Keratinocyte (primary cell): ENCODE measurements around the gene AMMECR1. TPM values are rescaled to one million over a fixed set of nuclear protein-coding genes. Genes with fewer than 3 reads are reported as not detected.
A peak's percentile ranks its signal among the peaks of the same experiment; 100 is the strongest.

ENCODE experiments used
- DNase-seq: peaks from one replicate; pipeline ENCODE4 v3.0.0-alpha.2; 2011; ENCODE audit warnings: low read depth, missing footprints, low spot score
- FAIRE-seq: peaks from 2 replicates; lab custom pipeline; 2011; peaks lifted over from hg19 to GRCh38; lab: Jason Lieb, UNC
- H2AFZ ChIP-seq: 2 replicates; pipeline ENCODE4 v1.6.0; 2012; ENCODE audit warnings: low read length, control low read depth, inconsistent platforms; ENCODE audit not compliant: control insufficient read depth
- H3K27ac ChIP-seq: 2 replicates; pipeline ENCODE4 v1.5.1; 2011; ENCODE audit warnings: low read length; ENCODE audit not compliant: control insufficient read depth, insufficient read depth
- H3K27me3 ChIP-seq: 3 replicates; pipeline ENCODE4 v1.6.0; 2011; ENCODE audit warnings: low read length; ENCODE audit not compliant: control insufficient read depth, insufficient read depth; ENCODE audit errors: extremely low read depth
- H3K36me3 ChIP-seq, 2 experiments: 2 replicates in 1 of 2; 3 replicates in 1 of 2; pipeline ENCODE4 v1.5.1; 2011; ENCODE audit warnings: low read length in 2 of 2, mild to moderate bottlenecking in 1 of 2; ENCODE audit not compliant: control insufficient read depth in 2 of 2, insufficient read depth in 2 of 2; ENCODE audit errors: extremely low read depth in 1 of 2
- H3K4me1 ChIP-seq: 3 replicates; pipeline ENCODE4 v1.5.1; 2011; ENCODE audit warnings: low read length; ENCODE audit not compliant: control insufficient read depth, insufficient read depth; ENCODE audit errors: extremely low read depth
- H3K4me2 ChIP-seq: 3 replicates; pipeline ENCODE4 v1.6.0; 2011; ENCODE audit warnings: low read depth, low read length; ENCODE audit not compliant: control insufficient read depth, insufficient read depth; ENCODE audit errors: extremely low read depth
- H3K4me3 ChIP-seq, 3 experiments: fragments of 200-600 bp in 1 of 3; sonication (generic) in 1 of 3; 2 replicates in 2 of 3; 3 replicates in 1 of 3; pipeline ENCODE4 v1.5.1; 2011 to 2016; ENCODE audit warnings: low read length in 3 of 3, mild to moderate bottlenecking in 3 of 3, control low read depth in 2 of 3, inconsistent platforms in 1 of 3, low read depth in 1 of 3, mixed read lengths in 1 of 3, mixed run types in 1 of 3, moderate library complexity in 1 of 3; ENCODE audit not compliant: control insufficient read depth in 2 of 3, insufficient read depth in 2 of 3; ENCODE audit errors: extremely low read depth in 1 of 3
- H3K79me2 ChIP-seq: 2 replicates; pipeline ENCODE4 v1.6.0; 2012; ENCODE audit warnings: low read length; ENCODE audit not compliant: control insufficient read depth, insufficient read depth
- H3K9ac ChIP-seq: 3 replicates; pipeline ENCODE4 v1.6.0; 2011; ENCODE audit warnings: low read length; ENCODE audit not compliant: control insufficient read depth, insufficient read depth; ENCODE audit errors: extremely low read depth
- H3K9me1 ChIP-seq: 3 replicates; pipeline ENCODE4 v1.6.0; 2011; ENCODE audit warnings: low read length; ENCODE audit not compliant: control insufficient read depth, insufficient read depth; ENCODE audit errors: extremely low read depth
- H3K9me3 ChIP-seq: 2 replicates; pipeline ENCODE4 v1.5.1; 2012; ENCODE audit warnings: low read depth, low read length; ENCODE audit not compliant: control insufficient read depth
- H4K20me1 ChIP-seq: 3 replicates; pipeline ENCODE4 v1.6.0; 2011; ENCODE audit warnings: low read length; ENCODE audit not compliant: control insufficient read depth, insufficient read depth; ENCODE audit errors: extremely low read depth
- EZH2 ChIP-seq: IDR thresholded peaks from one replicate; pipeline ENCODE4 v1.6.1; 2012; ENCODE audit warnings: inconsistent platforms, mild to moderate bottlenecking, low read length, moderate library complexity
- dilution Hi-C: fragments of 300-500 bp; cut with MboI; formaldehyde crosslinking; loops from one replicate; pipeline ENCODE4 v1.7.0; 2020; ENCODE audit warnings: low sequenced_read_pairs; ENCODE audit not compliant: extremely low pct_ligation_motif_present
- polyA plus RNA-seq, 5 experiments: library from polyadenylated mRNA; depleted of rRNA in 3 of 5; stranded (reverse) in 3 of 5; stranded (forward) in 1 of 5; unstranded in 1 of 5; fragments of >200 nt; gene quantifications; 1 replicate in 1 of 5; 2 replicates in 3 of 5; 3 replicates in 1 of 5; pipeline versions ENCODE4 v1.2.1 to v1.2.3, GENCODE V29; 2011 to 2012; ENCODE audit warnings: missing spikeins in 2 of 5, low read depth in 1 of 5, low replicate concordance in 1 of 5
- TF ChIP-seq, protein P1 (sequence below), 3 experiments: IDR thresholded peaks in 1 of 3; conservative IDR thresholded peaks in 1 of 3; optimal IDR thresholded peaks in 1 of 3; 2 replicates in 2 of 3; 3 replicates in 1 of 3; pipeline versions ENCODE3 to v1.5.1; 2011; ENCODE audit warnings: low read length in 3 of 3, mild to moderate bottlenecking in 3 of 3, moderate library complexity in 2 of 3, control low read depth in 1 of 3, inconsistent platforms in 1 of 3; ENCODE audit not compliant: insufficient read depth in 2 of 3; ENCODE audit errors: extremely low read depth in 1 of 3

AMMECR1 gene
- polyA plus RNA-seq, 1 donor (not counting 4 experiments of a cell fraction or from before 2014, with no cell fraction given) = 15.5 TPM

DNA sequence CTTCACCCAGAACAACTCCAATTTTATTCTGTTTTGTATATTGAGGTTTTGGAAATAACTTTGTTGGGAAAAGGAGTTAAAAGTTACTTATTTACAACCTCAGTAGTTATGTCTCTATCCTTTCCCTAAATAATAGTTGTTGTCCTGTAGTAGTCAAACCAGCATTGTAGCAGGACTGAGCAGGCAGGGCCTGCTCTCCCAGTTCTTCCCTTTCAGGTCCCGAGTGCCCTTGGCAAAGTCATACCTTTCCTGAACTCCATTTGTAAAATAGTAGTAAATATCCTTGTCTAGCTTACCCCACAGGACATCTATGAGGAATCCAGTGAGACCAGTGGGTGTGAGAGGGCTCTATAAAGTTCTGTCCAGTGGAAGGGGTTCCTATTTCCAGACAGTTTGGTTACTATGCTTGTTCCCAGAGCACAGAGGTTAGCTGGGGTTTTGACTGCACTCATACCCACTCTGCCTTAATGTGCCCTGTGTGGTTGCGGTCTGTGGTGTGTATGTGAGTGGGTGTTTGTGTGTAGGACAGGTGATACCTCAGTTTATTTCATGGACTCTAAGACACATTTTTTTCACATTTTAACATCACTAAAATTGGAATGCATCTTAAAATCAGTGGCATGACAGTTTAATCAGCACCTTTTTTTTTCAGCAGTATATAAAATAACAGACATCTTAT is 136.3 kb downstream of the AMMECR1 start:
- dilution Hi-C loops = no loop called here
- Histone ChIP-seq H3K27me3 (no peaks in the 10 kb centered on the region), H3K36me3 (no peaks in the 10 kb centered on the region), H3K9me1 (no peaks in the 10 kb centered on the region), H3K4me2 (peak overlapping the region; percentile 4), H3K4me3 (no peak overlapping the region), H3K9me3 (no peaks in the 10 kb centered on the region), H3K79me2 (no peaks in the 10 kb centered on the region), H4K20me1 (no peaks in the 10 kb centered on the region), H3K4me1 (peaks cover 23% of the 10 kb centered on the region), H3K27ac (peak overlapping the region; percentile 34), H2AFZ (no peak overlapping the region), H3K9ac (peak overlapping the region; percentile 18)
- FAIRE-seq (no peak), DNase-seq (no peak)
- TF ChIP-seq EZH2 = no peak
- TF ChIP-seq, protein P1, sequence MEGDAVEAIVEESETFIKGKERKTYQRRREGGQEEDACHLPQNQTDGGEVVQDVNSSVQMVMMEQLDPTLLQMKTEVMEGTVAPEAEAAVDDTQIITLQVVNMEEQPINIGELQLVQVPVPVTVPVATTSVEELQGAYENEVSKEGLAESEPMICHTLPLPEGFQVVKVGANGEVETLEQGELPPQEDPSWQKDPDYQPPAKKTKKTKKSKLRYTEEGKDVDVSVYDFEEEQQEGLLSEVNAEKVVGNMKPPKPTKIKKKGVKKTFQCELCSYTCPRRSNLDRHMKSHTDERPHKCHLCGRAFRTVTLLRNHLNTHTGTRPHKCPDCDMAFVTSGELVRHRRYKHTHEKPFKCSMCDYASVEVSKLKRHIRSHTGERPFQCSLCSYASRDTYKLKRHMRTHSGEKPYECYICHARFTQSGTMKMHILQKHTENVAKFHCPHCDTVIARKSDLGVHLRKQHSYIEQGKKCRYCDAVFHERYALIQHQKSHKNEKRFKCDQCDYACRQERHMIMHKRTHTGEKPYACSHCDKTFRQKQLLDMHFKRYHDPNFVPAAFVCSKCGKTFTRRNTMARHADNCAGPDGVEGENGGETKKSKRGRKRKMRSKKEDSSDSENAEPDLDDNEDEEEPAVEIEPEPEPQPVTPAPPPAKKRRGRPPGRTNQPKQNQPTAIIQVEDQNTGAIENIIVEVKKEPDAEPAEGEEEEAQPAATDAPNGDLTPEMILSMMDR (optimal IDR thresholded peaks at IDR 0.05 in 1 of 3, IDR thresholded peaks at IDR 0.05 in 1 of 3, conservative IDR thresholded peaks at IDR 0.05 in 1 of 3; ENCODE audit: extremely low read depth in 1 of 3, insufficient read depth in 2 of 3, low read length in 3 of 3) = no peak

DNA sequence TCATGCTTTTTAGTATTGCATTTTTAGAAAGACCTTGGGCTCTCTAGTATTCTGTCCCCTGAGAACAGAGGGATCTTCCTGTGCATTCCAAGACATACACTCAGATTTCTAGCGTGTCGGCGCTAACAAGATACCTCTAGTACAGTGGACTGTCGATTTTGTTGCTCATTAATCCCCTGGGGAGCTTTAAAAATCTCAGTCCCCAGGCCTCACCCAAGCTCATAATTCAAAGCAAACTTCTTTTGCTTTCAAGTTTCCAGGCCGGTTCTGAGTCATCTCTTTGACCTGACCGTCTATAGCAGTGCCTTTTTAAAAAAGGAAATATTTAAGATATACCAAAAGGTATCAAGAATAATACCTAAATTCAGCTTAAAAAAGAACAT is 137.0 kb downstream of the AMMECR1 start:
- H3K4me3 ChIP-seq = no peak overlapping the region
- H2AFZ ChIP-seq = no peak overlapping the region
- H3K9me1 ChIP-seq = no peaks in the 10 kb centered on the region
- FAIRE-seq (peak; percentile 41), DNase-seq (no peak)
- dilution Hi-C loops = no loop called here
- H3K4me1 ChIP-seq = peaks cover 23% of the 10 kb centered on the region
- no peaks in the 10 kb centered on the region for H4K20me1 ChIP-seq
- no peaks in the 10 kb centered on the region for H3K79me2 ChIP-seq
- H3K36me3 ChIP-seq = no peaks in the 10 kb centered on the region
- H3K9me3 ChIP-seq = no peaks in the 10 kb centered on the region
- TF ChIP-seq EZH2 = no peak
- TF ChIP-seq, protein P1 (optimal IDR thresholded peaks at IDR 0.05 in 1 of 3, IDR thresholded peaks at IDR 0.05 in 1 of 3, conservative IDR thresholded peaks at IDR 0.05 in 1 of 3; ENCODE audit: extremely low read depth in 1 of 3, insufficient read depth in 2 of 3, low read length in 3 of 3) = no peak
- no peaks in the 10 kb centered on the region for H3K27me3 ChIP-seq
- peak overlapping the region; percentile 18 for H3K4me2 ChIP-seq
- H3K27ac ChIP-seq = peak overlapping the region; percentile 34
- peak overlapping the region; percentile 18 for H3K9ac ChIP-seq
